Sigmoid colon (tissue), 7 donors: Measurements from ENCODE around the gene GABPB2. TPM values are rescaled to one million over a fixed set of nuclear protein-coding genes. Genes with fewer than 3 reads are reported as not detected.

Experiments
- DNase-seq: peaks from one replicate; pipeline ENCODE4 v3.0.0-alpha.2; 2019
- H3K27ac ChIP-seq, 4 donors: fragments of 200-600 bp; sonication (generic); one replicate each; pipeline ENCODE4 v1.5.1; 2016 to 2019; ENCODE audit warnings: mild to moderate bottlenecking in 1 of 4
- H3K27me3 ChIP-seq, 3 donors: fragments of 200-600 bp; sonication (generic); one replicate each; pipeline ENCODE4 v1.5.1; 2019; ENCODE audit warnings: mild to moderate bottlenecking in 1 of 3
- H3K36me3 ChIP-seq, 4 donors: fragments of 200-600 bp; sonication (generic); one replicate each; pipeline ENCODE4 v1.5.1; 2016 to 2019
- H3K4me1 ChIP-seq, 4 donors: fragments of 200-600 bp; sonication (generic); one replicate each; pipeline ENCODE4 v1.5.1; 2017 to 2019
- H3K4me3 ChIP-seq, 4 donors: fragments of 200-600 bp; sonication (generic); one replicate each; pipeline ENCODE4 v1.5.1; 2017 to 2019; ENCODE audit warnings: mild to moderate bottlenecking in 2 of 4, moderate library complexity in 1 of 4
- H3K9me3 ChIP-seq, 4 donors: fragments of 200-600 bp in 3 of 4; sonication (generic) in 3 of 4; one replicate each; pipeline versions ENCODE4 v1.5.1 to v1.6.1; 2013 to 2019
- CTCF ChIP-seq, 4 experiments: fragments of 450-650 bp in 3 of 4; fragments of 200-600 bp in 1 of 4; IDR thresholded peaks; one replicate each; pipeline ENCODE4 v1.5.1; 2016 to 2019; ENCODE audit warnings: antibody characterized with exemption in 4 of 4, mild to moderate bottlenecking in 3 of 4, moderate library complexity in 2 of 4
- EP300 ChIP-seq, 4 donors: sonication (generic); formaldehyde crosslinking; IDR thresholded peaks; one replicate each; pipeline ENCODE4 v1.6.1; 2017; ENCODE audit warnings: antibody characterized with exemption in 4 of 4
- POLR2A ChIP-seq, 2 donors: fragments of 450-650 bp; IDR thresholded peaks; one replicate each; pipeline ENCODE4 v1.6.1; 2016; ENCODE audit warnings: antibody characterized with exemption in 2 of 2, mild to moderate bottlenecking in 2 of 2, moderate library complexity in 2 of 2
- POLR2AphosphoS5 ChIP-seq, 4 donors: sonication (generic); formaldehyde crosslinking; IDR thresholded peaks; one replicate each; pipeline ENCODE4 v1.6.1; 2017; ENCODE audit warnings: antibody characterized with exemption in 4 of 4
- WGBS, 2 donors: extraction: QIAGEN DNeasy Blood & Tissue Kit; methylation state at CpG; one replicate each; pipeline ENCODE4 v1.1.7; 2013; 5-methylcytosine and 5-hydroxymethylcytosine counted together
- intact Hi-C: fragments of 100-400 bp; cut with DNase I; formaldehyde crosslinking; loops from one replicate; pipeline ENCODE4 v1.15.1; 2023
- polyA plus RNA-seq, 3 donors: library from polyadenylated mRNA; stranded (reverse); fragments of 200-250 nt; gene quantifications; one replicate each; pipeline ENCODE4 v1.2.3, GENCODE V29; 2013
- total RNA-seq, 4 donors: library from RNA; depleted of rRNA; stranded (reverse); fragments of >200 nt; gene quantifications; one replicate each; pipeline ENCODE4 v1.1.0, GENCODE V29; 2016
- donor health status: healthy with polysubstance abuse.
- donor health status: Bipolar disorder and iron deficiency.
- donor health status: healthy.

The GABPB2 gene
- total and polyA plus RNA-seq, 7 donors: 3.6 to 27.0 (median 20.6) TPM

GRCh38 chr1:151051356-151052009 lies 19.1 kb upstream of the GABPB2 start:
- DNase-seq: no peak
- 54 to 70% methylated on average over 2 of the region's 2 CpGs for WGBS, 2 donors
- peak overlapping the region in 1 of 4 donors; percentile 2 for H3K27ac ChIP-seq
- TF ChIP-seq POLR2A (IDR thresholded peaks at IDR 0.05): no peak
- TF ChIP-seq EP300 (IDR thresholded peaks at IDR 0.05): no peak
- TF ChIP-seq POLR2AphosphoS5 (IDR thresholded peaks at IDR 0.05): no peak
- no peak for TF ChIP-seq CTCF (IDR thresholded peaks at IDR 0.05)
- H3K9me3 ChIP-seq: no peaks in the 10 kb centered on the region
- intact Hi-C loops: no loop called here
- no peak overlapping the region for H3K4me3 ChIP-seq
- H3K36me3 ChIP-seq: peaks cover 35 to 57% (median 43%) of the 10 kb centered on the region in 4 donors
- peaks cover 0 to 42% (median 30%) of the 10 kb centered on the region in 4 donors for H3K4me1 ChIP-seq
- no peaks in the 10 kb centered on the region for H3K27me3 ChIP-seq

- no peak for DNase-seq
- no peak overlapping the region for H3K4me3 ChIP-seq
- H3K4me1 ChIP-seq: peaks cover 0 to 37% (median 35%) of the 10 kb centered on the region in 4 donors
- WGBS, 2 donors: 93 to 94% methylated on average over 4 of the region's 4 CpGs
- H3K27me3 ChIP-seq: no peaks in the 10 kb centered on the region
- H3K36me3 ChIP-seq: peaks cover 35 to 57% (median 43%) of the 10 kb centered on the region in 4 donors
- peak overlapping the region; percentile 39 to 97 (median 92) for H3K27ac ChIP-seq
- TF ChIP-seq POLR2AphosphoS5 (IDR thresholded peaks at IDR 0.05) (no peak), EP300 (IDR thresholded peaks at IDR 0.05) (no peak), CTCF (IDR thresholded peaks at IDR 0.05) (no peak), POLR2A (IDR thresholded peaks at IDR 0.05) (no peak)
- intact Hi-C loops: no loop called here
- H3K9me3 ChIP-seq: no peaks in the 10 kb centered on the region
These were observed 15.5 kb upstream of the GABPB2 start for GRCh38 chr1:151054971-151055547.

- Histone ChIP-seq H3K4me1 (peaks cover 0 to 38% (median 36%) of the 10 kb centered on the region in 4 donors), H3K27ac (peak overlapping the region; percentile 39 to 97 (median 92)), H3K4me3 (no peak overlapping the region), H3K9me3 (no peaks in the 10 kb centered on the region), H3K27me3 (no peaks in the 10 kb centered on the region), H3K36me3 (peaks cover 35 to 53% (median 43%) of the 10 kb centered on the region in 4 donors)
- TF ChIP-seq POLR2AphosphoS5 (IDR thresholded peaks at IDR 0.05) (no peak), POLR2A (IDR thresholded peaks at IDR 0.05) (no peak), CTCF (IDR thresholded peaks at IDR 0.05) (no peak), EP300 (IDR thresholded peaks at IDR 0.05) (no peak)
- WGBS, 2 donors: 37 to 46% methylated on average over 2 of the region's 2 CpGs
- no peak for DNase-seq
- intact Hi-C loops: no loop called here
These were observed 15.0 kb upstream of the GABPB2 start for GRCh38 chr1:151055581-151055980.

- Histone ChIP-seq H3K4me3 (no peak overlapping the region), H3K9me3 (no peaks in the 10 kb centered on the region), H3K27me3 (no peaks in the 10 kb centered on the region), H3K36me3 (peaks cover 35 to 48% (median 43%) of the 10 kb centered on the region in 4 donors), H3K4me1 (peaks cover 0 to 44% (median 39%) of the 10 kb centered on the region in 4 donors), H3K27ac (peak overlapping the region; percentile 39 to 97 (median 92))
- no peak for DNase-seq
- intact Hi-C loops: no loop called here
- 35 to 46% methylated on average over 2 of the region's 2 CpGs for WGBS, 2 donors
- TF ChIP-seq CTCF (IDR thresholded peaks at IDR 0.05): no peak
- TF ChIP-seq EP300 (IDR thresholded peaks at IDR 0.05): no peak
- no peak for TF ChIP-seq POLR2AphosphoS5 (IDR thresholded peaks at IDR 0.05)
- TF ChIP-seq POLR2A (IDR thresholded peaks at IDR 0.05): no peak
These were observed 14.4 kb upstream of the GABPB2 start for GRCh38 chr1:151056149-151056548.
